ENCODE measurements around the gene SLC45A1.
"Not testable (repeated sequence)": the region's sequence is repeated elsewhere in the genome, so short reads cannot be mapped to it uniquely, and the experiment has no call there.

Gene SLC45A1

DNA sequence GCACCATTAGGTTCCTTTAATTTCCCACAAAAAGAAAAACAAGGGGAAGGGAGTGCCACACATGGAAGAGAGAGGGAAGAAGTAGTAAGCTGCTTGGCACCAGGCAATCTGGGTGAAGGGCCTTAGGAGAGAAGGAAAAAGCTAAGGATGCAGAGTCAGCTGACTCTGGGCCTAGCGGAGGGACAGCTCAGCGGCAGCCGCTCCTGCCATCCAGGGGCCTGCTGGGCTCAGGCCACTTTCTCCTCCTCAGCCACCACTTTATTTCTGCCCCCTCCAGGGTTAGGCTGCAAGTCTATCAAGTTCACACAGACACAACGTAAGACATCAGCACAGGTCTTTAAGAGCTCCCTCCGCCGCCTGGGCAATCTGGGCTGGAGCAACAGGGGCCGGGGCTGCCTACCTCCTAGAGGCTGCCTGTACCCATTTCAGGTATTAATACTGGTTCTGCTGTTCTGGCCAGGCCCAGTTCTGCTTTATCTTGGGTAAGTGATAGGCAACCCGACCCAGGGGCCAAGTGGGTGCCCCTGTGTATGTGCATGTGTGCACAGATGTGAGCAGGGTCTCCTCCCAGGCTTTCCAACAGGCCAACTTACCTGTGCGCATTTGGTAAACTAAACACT lies 53.6 kb downstream of the SLC45A1 start:
- DNase-seq = no peak

DNA sequence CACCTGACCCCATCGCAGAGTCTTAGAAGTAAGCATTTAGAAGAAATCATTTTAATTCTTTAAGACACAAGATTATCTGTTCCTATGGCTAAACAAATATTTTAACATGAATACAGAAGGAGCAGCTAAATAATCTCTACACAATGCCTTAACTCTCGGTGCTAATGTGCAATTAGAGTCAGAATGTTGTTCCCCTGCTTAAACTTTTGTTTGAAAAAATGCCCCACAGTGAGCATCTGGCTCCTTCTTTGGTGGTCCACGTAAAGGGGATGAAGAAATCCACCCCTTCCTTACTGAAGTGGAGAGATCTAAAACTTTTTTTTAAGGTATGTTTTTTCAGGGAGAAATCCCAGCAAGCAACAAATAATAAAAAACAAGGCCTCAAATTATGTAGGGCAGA lies 55.2 kb downstream of the SLC45A1 start:
- no peak for DNase-seq

DNA sequence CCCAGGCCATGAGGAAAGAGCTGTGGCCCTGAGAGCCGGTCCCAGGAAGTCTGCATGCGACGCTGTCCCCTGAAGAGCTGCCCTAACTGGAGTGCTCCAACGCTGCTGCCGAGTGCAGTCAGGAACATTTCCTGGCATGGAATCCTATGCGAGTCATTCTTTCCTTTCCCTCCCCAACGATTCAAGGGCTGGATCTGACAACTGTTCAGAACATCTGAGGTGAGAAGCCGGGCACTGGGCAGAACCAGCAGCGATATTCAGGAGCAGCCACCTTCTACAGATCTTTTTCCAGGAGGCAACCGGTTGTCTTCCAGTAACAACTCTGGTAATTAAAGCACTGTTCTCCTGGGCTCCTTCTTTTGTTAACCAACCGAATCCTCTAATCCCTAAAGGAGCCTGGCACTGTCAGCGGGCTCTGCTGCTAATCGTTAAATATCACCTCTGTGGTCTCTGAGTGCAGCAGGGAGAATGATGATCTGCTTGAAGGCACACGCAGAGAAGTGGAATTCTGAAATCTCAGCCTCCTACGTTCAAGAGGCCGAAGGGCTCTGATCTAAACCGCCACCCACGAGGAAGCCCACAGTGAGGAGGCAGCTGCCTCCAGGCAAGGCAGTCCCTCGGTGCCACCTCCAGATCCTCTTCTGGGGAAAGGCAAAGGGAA lies 55.8 kb downstream of the SLC45A1 start:
- no peak for DNase-seq

DNA sequence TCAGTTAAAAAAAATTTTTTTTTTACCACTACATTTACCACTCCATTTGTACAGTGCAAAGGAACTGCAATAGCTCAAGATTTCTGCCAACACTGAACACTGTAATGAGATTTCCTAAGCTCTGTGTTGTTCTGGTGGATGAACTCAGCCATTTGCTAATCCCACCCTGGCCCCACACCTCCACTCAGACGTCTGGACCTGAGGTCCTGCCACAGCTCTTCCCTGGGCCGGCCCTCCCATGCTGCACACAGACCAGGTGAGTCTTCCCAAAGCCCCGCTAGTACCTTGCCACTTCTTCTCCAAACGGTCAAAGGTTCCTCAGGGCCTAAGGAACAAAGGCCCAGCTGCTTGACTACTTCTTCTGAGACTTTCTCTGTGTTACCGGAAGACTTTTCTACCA lies 56.4 kb downstream of the SLC45A1 start:
- no peak for DNase-seq

DNA sequence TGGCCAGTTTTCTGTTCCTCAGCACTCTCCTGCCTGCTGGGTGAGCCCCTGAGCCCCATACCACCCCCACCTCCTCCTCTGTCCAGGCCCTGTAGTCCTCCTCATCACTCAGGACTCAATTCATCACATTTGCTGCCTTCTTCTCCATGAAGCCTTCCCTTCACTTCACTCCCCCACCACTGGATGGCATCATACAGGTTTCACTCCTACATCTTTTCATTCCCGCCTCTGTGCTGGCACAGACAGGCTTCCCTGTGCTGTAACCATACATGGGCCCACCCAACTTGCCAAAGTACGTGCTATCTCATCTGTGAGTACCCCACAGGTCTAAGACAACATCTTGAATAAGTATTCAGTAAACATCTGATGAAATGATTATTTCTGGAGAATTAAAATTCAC lies 56.9 kb downstream of the SLC45A1 start:
- DNase-seq = no peak

DNA sequence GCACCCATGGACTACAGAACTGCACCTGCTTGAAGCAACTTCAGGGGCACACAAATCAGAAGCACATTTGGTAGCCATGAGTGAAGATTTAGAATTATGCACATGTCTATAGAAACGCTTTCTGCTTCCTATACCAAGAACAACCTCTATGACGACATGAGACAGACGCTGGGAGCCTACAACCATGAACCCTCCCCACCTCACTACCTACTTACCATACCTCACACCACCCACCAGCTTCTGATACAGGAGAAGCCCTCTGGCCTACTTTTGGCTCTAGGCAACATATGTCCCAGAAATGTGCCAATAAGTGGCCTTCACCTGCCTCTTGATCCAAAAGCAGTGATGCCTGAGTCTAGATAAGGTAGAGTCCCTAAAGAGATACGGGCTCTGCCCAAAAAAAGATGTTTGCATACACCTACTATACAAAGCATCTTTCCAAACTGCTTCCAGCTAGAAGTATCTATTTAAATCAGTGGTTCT lies 58.5 kb downstream of the SLC45A1 start:
- DNase-seq = no peak

DNA sequence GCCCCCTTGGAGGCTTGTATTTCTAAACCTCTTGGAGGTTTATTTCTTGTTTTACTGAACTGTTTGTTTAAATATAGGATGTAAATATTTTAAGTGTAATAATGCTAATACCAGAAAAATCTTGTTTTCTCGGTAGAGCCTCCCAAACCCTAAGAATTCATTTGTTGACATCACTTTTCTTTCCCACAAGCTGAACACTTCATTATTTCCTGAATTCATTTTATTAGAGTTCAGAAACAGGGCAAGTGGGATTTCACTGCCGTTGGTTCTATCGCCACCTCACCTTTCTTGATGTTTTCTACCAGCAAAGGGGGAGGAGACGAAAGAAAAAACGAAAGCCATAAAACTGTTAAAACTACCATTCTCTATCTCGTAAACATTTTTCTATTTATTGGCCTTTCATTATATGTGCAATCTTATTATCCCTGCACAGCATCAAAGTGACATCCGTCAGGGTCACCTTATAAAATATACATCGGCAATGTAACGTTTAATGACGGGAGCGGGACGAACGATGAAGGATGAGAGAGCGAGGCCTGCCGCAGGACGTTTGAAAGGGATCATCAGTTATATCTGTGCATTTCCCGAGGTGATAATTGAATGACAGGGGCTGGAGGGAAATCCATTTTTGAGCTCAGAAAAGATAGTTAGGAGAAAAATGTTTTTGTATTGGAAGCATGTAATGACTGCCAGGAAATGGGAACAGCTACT lies 59.5 kb downstream of the SLC45A1 start:
- DNase-seq = no peak

DNA sequence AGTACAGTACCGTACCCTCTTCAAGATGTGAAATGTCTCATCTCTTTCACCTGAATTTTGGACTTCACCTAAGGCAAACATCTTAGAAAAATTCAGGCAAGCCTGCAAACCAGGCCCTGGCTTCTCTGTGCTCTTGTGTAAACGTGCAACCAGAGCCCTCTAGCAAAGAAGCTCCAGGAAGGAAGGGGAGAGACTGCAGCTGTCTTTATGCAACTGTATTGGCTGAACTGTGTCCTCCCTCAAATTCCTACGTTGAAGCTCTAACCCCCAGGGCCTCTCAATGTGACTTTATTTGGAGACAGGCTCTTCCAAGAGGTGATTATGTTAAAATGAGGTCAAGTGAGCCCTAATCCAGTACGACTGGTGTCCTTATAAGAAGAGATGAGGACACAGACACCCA lies 60.3 kb downstream of the SLC45A1 start:
- no peak for DNase-seq

DNA sequence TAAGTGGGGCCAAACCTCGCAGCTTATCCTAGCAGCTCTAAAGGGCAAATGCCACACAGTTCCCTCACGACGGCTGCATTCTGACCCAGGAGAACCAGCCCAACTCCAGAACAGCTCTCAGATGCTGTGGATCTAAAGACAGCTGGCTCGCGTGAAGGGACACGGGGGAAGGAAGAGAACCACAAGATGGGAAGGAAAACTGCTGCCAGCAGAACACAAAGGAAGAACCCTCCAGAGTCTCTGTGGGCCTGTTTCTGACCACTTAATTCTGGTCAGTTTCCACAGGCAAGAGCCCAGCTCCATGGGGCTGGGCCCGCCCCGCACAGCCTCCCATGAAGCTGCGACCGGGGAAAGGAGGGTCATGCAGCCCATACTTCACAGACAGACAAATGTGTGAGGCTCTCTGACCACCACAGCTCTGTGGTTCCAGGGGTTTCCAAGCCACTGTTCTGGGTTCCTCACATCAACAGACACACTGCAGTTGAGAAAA lies 61.1 kb downstream of the SLC45A1 start:
- DNase-seq = no peak

DNA sequence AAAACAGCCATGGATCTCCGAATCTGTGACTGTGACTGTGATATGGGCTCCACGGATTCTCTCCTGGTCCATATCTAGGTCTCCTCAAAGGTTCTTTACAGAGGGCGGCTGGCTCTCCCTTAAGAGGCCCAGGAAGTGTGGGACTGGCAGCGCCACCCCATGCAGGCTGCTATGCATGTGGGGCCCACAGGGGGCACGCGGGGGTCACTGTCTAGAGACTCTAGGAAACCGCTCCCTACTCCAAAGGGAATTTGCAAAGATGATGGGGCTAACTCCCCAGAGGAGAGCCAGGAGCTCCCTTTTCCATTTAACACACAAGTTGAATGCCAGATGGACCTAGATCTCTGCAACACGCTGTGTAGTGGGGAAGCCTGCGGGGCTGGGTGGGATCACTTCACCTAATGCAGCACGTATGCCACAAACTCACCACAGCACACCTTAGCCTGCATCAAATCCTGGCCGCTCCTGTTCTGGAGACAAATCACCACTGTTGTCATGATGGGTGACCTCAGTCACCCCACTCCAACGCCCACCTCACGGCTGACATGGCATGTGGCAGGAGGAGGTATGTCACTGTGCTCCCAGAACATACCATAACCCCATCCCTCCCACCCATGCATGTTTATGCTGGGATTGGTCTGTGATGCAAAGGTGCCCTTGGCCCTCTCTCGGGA lies 61.7 kb downstream of the SLC45A1 start:
- no peak for DNase-seq

DNA sequence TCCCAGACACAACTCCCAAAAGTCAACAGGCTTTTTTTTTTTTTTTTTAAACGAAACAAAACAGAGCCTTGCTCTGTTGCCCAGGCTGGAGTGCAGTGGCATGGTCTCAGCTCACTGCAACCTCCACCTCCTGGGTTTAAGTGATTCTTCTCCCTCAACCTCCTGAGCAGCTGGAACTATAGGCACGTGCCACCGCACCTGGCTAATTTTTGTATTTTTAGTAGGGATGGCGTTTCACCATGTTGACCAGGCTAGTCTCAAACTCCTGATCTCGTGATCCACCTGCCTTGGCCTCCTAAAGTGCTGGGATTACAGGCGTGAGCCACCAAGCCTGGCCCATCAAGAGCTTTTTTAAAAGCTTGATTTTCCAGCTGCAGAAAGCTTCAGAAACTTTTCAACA lies 62.4 kb downstream of the SLC45A1 start:
- not testable (repeated sequence) for DNase-seq

DNA sequence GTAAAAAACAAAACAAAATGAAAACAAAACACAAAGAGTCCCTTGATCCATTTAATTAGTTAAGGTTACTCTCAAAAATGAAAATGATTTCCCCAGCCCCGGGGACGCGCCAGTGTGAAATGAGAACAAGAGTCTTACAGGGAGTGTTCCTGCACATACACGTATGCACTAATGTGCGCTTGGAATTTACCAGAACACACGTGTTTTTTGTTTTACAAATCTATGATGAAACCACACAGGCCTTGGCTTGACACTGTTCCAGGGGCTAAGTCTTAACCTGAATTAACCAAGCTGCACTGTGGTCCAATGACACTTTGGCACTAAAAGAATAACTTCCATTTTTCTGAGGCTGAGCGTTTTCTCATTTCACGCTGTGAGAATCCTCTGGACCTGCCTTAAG lies 63.7 kb downstream of the SLC45A1 start:
- DNase-seq = no peak

DNA sequence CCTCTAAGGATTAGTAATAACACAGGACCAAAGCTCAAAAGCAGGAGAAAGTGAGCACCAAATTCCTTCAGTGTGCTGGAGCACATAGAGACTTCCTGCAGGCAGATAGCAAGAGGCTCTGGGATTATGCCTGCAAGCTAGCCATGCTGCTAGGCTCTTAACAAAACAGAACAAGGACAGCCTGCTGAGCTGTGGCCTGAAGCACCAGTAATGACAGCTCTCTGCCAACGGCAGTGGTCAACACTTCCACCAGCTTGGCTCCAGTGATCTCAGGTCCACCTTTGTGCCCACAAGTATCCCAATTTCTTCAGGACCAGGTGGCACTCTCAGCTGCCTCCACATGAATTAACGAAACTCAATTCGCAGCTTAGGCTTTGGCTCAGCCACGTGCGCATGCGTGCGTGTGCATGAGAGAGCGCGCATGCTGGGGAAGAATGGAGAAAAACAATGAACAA lies 64.2 kb downstream of the SLC45A1 start:
- no peak for DNase-seq

DNA sequence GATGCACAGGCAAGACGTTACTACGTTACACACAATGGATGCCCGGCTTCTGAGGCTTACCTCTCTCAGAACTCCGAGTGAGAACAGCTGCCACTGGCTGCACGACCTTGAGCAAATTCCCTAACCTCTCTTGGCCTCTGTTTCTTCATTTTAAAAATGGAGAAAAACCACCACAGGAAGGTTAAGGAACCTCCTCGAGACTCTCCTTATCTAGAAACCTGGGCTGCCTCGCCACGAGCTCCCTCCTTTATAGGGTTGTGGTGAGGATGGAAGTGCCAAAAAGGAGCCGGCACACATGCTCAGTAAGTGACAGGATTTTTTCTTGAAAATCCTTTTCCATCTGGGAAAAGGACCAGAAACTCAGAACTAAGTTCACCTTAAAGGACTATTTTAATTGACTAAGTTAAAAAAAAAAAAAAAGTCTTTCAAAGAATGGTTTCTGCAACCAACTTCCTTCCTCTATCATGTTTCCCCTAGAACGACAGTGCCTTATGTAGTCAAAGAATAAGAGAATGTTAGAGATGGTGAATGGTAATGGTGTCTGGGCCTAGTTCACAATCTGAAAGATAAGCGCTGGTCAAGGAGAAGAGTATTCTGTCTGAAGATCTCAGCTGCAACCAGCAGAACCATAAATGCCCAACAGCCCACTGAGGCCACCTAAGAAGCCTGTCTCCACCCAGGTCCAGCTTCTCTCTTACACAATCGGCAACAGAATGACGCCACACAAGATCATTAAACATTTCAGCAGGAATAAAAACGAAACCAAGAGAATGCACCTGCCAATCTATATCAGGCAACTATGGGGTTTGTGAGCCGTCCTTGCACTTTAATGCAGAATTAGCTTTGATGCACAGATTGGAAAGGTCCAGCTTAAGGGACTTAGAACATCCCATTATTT lies 64.9 kb downstream of the SLC45A1 start:
- no peak for DNase-seq

DNA sequence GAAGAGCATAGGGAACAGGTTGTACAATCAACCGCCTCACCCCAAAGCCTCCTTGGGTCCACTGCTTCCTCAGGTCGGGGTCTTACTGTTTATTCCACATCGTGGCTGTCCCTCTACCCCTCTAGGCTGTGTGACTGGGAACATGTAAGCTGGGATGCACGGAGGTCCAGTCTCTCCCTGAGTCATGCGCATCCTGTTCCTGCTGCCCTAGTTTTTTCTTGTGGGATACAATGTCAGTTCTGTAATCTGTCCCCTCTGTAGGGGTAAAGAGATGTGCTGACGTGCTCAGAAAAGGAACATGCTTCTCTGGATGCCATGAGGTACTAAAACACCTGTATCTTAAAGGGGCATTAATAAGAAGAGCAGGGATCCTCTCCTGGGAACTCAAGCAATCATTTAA lies 66.2 kb downstream of the SLC45A1 start:
- no peak for DNase-seq

DNA sequence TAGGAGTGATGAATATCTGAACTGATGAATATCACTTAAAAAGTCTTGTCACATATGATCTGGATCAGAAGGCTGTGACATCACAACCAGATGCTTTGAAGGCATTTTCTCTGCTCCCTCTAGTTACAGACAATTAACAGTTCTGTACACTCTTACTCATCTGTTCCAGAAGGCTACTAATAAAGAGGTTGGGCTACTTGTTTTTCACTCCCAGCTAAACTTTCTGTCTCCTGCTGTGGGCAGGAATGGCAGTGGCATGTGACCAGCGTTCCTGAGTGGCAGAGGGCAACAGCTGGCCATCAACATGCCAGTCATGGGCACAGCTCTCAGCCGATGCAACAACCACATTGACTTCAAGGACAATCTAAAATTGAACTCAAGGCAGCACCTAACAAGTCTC lies 66.7 kb downstream of the SLC45A1 start:
- DNase-seq = no peak

DNA sequence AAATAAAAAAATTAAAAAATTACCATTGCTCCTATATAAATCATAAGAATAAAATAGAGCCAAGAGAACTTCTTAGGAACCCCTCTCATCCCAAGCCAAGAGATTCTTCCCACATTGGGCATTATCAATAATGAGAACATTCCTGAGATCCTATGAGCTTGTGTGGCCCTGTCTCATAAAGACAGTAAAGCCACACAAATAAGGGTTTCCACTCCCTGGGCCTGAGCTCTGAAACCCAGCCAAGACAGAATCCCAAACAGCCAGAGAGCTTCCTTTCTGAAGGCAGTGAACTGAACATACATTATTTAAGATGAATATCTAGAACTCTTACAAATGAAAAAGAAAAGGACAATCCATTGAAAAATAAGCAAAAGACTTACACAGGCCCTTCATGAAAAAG lies 68.3 kb downstream of the SLC45A1 start:
- no peak for DNase-seq

DNA sequence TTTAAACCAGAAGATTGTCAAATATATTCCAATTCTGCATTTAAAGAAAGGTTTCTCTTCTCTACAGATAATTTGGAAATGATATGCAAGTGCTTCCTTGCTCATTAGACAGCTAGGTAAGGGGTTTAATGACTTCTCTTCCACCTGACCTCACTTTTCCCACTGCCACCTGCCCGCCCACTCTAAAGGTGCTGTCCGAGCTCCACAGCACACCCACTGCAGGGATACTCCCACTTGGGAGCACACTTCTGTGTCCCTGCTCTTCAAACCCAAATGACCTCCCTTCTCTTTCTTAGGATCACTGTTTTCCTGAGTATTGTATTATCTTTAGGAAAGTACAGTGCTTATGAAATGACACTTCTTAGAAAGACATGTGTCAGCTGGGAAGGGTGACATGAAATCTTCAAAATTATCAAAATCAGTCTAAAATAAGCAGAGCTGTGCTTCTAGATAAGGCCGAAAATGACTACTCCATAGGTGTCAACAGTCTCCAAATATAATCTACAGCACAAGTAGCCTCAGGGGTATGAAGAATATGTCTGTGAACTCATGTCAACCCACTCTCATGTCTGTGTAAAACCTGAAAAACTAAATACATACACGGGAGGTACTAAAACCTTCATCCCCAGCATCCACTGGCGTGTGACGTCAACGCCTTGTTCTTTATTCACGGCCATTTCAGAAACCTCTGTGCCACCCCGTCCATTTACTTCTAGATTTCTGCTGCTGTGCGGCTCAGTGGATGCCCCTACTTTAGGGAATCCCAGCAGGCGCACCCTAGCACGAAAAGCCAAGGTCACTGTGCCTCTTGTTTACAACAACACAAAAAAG lies 71.0 kb downstream of the SLC45A1 start:
- no peak for DNase-seq

DNA sequence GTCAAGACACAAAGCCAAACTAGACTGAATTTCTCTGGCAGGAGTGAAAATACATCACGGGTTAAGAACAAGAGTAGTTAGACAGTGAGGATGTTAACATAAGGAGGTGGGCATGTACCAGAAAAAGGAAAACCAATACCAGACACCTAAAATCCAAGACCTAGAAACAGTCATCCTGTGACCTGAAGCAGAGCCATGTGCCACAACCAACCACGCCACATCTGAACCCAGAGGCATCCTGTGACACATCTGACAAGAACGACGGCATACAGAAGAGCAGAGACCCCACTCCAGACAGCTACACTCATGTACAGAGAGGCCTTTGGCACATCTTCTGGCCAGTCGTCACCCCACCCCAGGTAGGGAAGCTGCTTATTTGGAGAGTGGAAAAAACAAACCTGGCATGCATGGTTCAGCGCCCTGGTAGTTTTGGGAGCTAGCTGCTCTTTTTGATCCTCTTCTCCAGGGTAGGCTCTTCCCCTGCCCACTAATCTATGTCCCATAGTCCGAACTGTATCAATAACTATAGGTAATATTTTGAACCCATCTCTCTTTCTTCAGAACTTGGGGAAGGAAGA lies 72.1 kb downstream of the SLC45A1 start:
- DNase-seq = no peak

DNA sequence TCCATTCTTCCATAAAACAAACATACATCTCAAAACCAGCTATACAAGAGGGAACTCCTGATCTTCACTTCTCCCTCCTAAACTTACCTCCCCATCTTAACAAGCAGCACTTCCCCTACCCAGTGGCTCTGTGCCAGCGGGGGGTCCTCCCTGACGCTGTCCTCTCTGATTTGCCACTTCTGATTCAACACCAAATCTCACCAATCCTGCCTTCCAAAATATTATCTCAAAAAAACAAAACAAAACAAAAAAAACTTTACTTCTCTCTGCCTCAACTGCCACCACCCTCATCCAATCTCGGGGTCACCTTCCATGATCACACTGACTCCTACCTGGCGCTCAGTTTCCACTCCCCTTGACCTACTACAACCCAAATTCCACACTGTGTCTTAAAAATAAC lies 72.8 kb downstream of the SLC45A1 start:
- no peak for DNase-seq

DNA sequence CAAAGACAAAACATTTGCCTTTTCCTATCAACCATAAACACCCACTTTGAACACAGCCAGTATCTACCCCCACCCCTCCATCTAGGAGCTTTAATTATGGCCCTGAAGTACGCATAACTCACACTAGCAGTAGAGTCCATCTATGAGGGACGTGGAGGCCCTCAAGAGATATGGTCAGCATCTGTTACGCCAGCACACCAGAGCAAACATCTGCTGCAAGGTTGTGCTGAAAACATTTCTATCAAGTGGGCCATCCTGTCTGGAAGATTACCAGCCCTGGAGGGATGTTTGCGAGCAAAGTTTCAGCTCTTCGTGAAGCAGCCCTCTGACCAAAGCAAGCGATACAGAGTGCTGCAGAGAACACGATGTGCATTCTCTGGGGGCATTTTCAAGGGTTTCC lies 74.6 kb downstream of the SLC45A1 start:
- no peak for DNase-seq
